GM23338 (cell line): Measurements from ENCODE around the gene XG. TPM values are rescaled to one million over a fixed set of nuclear protein-coding genes. Genes with fewer than 3 reads are reported as not detected.

Experiments
- ATAC-seq: fragments of 200-7000 bp; cut with Tn5 transposase; 3 replicates; pipeline ENCODE4 v1.9.1; 2020
- DNase-seq: peaks from one replicate; pipeline ENCODE4 v3.0.0-alpha.2; 2015; ENCODE audit warnings: low spot score
- H2AFZ ChIP-seq: fragments of 200-600 bp; sonication (generic); 2 replicates; pipeline ENCODE4 v1.8.0; 2016; ENCODE audit warnings: antibody characterized with exemption, mild to moderate bottlenecking, moderate library complexity
- H3F3A ChIP-seq: fragments of 200-600 bp; sonication (generic); replicated peaks from 2 replicates; pipeline ENCODE4 v1.8.0; 2017; ENCODE audit warnings: antibody characterized with exemption, mixed run types, low read depth
- H3K27ac ChIP-seq: fragments of 200-600 bp; sonication (generic); 2 replicates; pipeline ENCODE4 v1.6.1; 2016; ENCODE audit warnings: low read depth
- H3K27me3 ChIP-seq: fragments of 200-600 bp; sonication (generic); 2 replicates; pipeline ENCODE4 v1.8.0; 2016; ENCODE audit warnings: mild to moderate bottlenecking, mixed run types, moderate library complexity; ENCODE audit not compliant: insufficient read depth
- H3K36me3 ChIP-seq: fragments of 200-600 bp; sonication (generic); 2 replicates; pipeline ENCODE4 v1.8.0; 2016; ENCODE audit warnings: mild to moderate bottlenecking; ENCODE audit not compliant: insufficient read depth
- H3K4me1 ChIP-seq: fragments of 200-600 bp; sonication (generic); 2 replicates; pipeline ENCODE4 v1.8.0; 2016; ENCODE audit warnings: mild to moderate bottlenecking, moderate library complexity; ENCODE audit not compliant: insufficient read depth
- H3K4me2 ChIP-seq: fragments of 200-600 bp; sonication (generic); 2 replicates; pipeline ENCODE4 v1.7.1; 2017; ENCODE audit warnings: mixed run types
- H3K4me3 ChIP-seq: fragments of 200-600 bp; sonication (generic); 2 replicates; pipeline ENCODE4 v1.6.1; 2016; ENCODE audit warnings: mixed run types
- H3K79me2 ChIP-seq: fragments of 200-600 bp; sonication (generic); replicated peaks from 2 replicates; pipeline ENCODE4 v1.8.0; 2017; ENCODE audit warnings: mild to moderate bottlenecking; ENCODE audit not compliant: insufficient read depth
- H3K9me2 ChIP-seq: fragments of 200-600 bp; sonication (generic); 2 replicates; pipeline ENCODE4 v1.8.0; 2017; ENCODE audit not compliant: insufficient read depth
- H4K20me1 ChIP-seq: fragments of 200-600 bp; sonication (generic); replicated peaks from 2 replicates; pipeline ENCODE4 v1.8.0; 2017; ENCODE audit warnings: mild to moderate bottlenecking; ENCODE audit not compliant: insufficient read depth
- H3K27ac Mint-ChIP-seq: 2 replicates; pipeline ENCODE4 v1.8.0; 2020; ENCODE audit warnings: inconsistent platforms, mild to moderate bottlenecking, moderate library complexity, mixed read lengths
- H3K27me3 Mint-ChIP-seq: 3 replicates; pipeline ENCODE4 v1.8.0; 2022; ENCODE audit warnings: low read depth, mild to moderate bottlenecking, moderate library complexity, mixed read lengths, inconsistent platforms; ENCODE audit not compliant: insufficient read depth, poor library complexity
- H3K36me3 Mint-ChIP-seq: 3 replicates; pipeline ENCODE4 v1.8.0; 2021; ENCODE audit warnings: low read depth, mild to moderate bottlenecking, inconsistent platforms, moderate library complexity, mixed read lengths
- H3K4me1 Mint-ChIP-seq: 3 replicates; pipeline ENCODE4 v1.8.0; 2020; ENCODE audit warnings: mild to moderate bottlenecking, inconsistent platforms, mixed read lengths
- H3K4me3 Mint-ChIP-seq: 3 replicates; pipeline ENCODE4 v1.8.0; 2021; ENCODE audit warnings: moderate library complexity, mild to moderate bottlenecking, inconsistent platforms, mixed read lengths
- H3K9me3 Mint-ChIP-seq: 3 replicates; pipeline ENCODE4 v1.8.0; 2020; ENCODE audit warnings: moderate library complexity, mild to moderate bottlenecking, inconsistent platforms, mixed read lengths
- EZH2 ChIP-seq: fragments of 200-600 bp; sonication (generic); IDR thresholded peaks from one replicate; pipeline ENCODE4 v1.8.0; 2017; ENCODE audit warnings: antibody characterized with exemption, mild to moderate bottlenecking, low read depth; ENCODE audit not compliant: unreplicated experiment
- ZNF462 ChIP-seq: fragments of 250-450 bp; sonication (Bioruptor Pico); IDR thresholded peaks from 2 replicates; pipeline ENCODE4 v1.5.0; 2020; ENCODE audit warnings: mild to moderate bottlenecking, moderate library complexity
- polyA plus RNA-seq: library from polyadenylated mRNA; unstranded; fragments of >200 nt; fragmentation: Nextera tagmentation; extraction: Ambion mirVana; gene quantifications from 2 replicates; pipeline ENCODE4 v1.2.1, GENCODE V29; 2016
- total RNA-seq: library from RNA; depleted of rRNA; stranded (reverse); fragments of >200 nt; shearing (Covaris generic); gene quantifications from 2 replicates; pipeline ENCODE4 v1.2.3, GENCODE V29; 2014

Gene XG
- total and polyA plus RNA-seq, 2 experiments from 2014 or later = 0.28 to 0.60 TPM

DNA sequence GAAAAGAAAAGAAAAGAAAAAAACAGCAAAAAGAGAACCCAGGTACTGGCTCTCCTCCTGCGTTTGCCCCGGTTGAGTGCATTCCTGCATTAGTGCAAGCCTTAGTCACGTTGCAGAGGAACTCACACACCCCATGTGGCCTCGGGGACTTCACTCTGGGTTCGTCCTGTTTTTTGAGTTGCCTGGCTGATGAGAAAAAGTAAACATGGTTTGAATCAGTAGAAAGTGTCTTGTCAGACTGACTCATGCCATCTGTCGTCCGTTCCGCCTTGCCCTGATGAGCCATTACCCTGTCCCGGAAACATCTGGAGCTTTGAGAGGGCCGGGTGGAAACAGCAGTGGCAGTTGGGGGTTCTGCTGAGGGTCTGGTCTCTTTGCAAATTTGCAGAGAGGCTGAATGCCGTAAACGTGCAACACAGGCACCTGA lies 44.5 kb upstream of the XG start (continued):
- TF ChIP-seq ZNF462 (CRISPR knock-in tag) = no peak

DNA sequence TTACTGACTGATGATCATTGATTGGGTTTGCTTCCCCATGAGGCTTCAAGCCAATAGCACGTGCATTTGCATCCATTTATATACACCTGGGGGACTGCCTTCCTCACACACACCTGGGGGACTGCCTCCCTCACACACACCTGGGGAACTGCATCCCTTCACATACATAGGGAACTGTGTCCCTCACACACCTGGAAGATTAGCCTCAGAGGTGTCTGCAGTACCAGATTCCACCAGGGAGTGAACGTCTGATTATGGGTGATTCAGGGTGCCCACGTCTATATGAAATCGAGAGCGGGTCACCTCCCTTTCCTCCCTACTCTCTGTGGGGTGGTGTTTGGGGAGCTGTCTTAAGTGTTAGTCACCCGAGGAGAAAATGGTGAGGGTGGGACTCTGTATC lies 43.8 kb upstream of the XG start:
- Histone ChIP-seq H3K27ac (0 out of 2 replicates have a peak overlapping the region, but pooled peaks have one; percentile 26), H3F3A (peaks cover 22% of the 10 kb centered on the region), H3K36me3 (no peaks in the 10 kb centered on the region), H4K20me1 (no peaks in the 10 kb centered on the region), H3K4me1 (peaks cover 31% of the 10 kb centered on the region; the same call in 1 of the 2 replicates), H3K4me3 (no peak overlapping the region), H3K9me2 (no peaks in the 10 kb centered on the region), H2AFZ (no peak overlapping the region), H3K27me3 (no peaks in the 10 kb centered on the region), H3K4me2 (no peak overlapping the region), H3K79me2 (peaks cover 2% of the 10 kb centered on the region; the same call in 1 of the 2 replicates)
- H3K9me3 Mint-ChIP-seq = no peaks in the 10 kb centered on the region
- TF ChIP-seq ZNF462 (CRISPR knock-in tag) (no peak), EZH2 (no peak)
- no peak overlapping the region for H3K27ac Mint-ChIP-seq
- ATAC-seq (peak; percentile 58), DNase-seq (no peak)
- H3K4me3 Mint-ChIP-seq = no peak overlapping the region
- peaks cover 10% of the 10 kb centered on the region for H3K27me3 Mint-ChIP-seq
- H3K4me1 Mint-ChIP-seq = peaks cover 48% of the 10 kb centered on the region
- no peaks in the 10 kb centered on the region for H3K36me3 Mint-ChIP-seq
